GM23338 (cell line): Measurements from ENCODE around the gene SLC16A9. TPM values are rescaled to one million over a fixed set of nuclear protein-coding genes. Genes with fewer than 3 reads are reported as not detected.

Experiments
- ATAC-seq: fragments of 200-7000 bp; cut with Tn5 transposase; 3 replicates; pipeline ENCODE4 v1.9.1; 2020
- DNase-seq: peaks from one replicate; pipeline ENCODE4 v3.0.0-alpha.2; 2015; ENCODE audit warnings: low spot score
- H2AFZ ChIP-seq: fragments of 200-600 bp; sonication (generic); 2 replicates; pipeline ENCODE4 v1.8.0; 2016; ENCODE audit warnings: antibody characterized with exemption, mild to moderate bottlenecking, moderate library complexity
- H3F3A ChIP-seq: fragments of 200-600 bp; sonication (generic); replicated peaks from 2 replicates; pipeline ENCODE4 v1.8.0; 2017; ENCODE audit warnings: antibody characterized with exemption, mixed run types, low read depth
- H3K27ac ChIP-seq: fragments of 200-600 bp; sonication (generic); 2 replicates; pipeline ENCODE4 v1.6.1; 2016; ENCODE audit warnings: low read depth
- H3K27me3 ChIP-seq: fragments of 200-600 bp; sonication (generic); 2 replicates; pipeline ENCODE4 v1.8.0; 2016; ENCODE audit warnings: mild to moderate bottlenecking, mixed run types, moderate library complexity; ENCODE audit not compliant: insufficient read depth
- H3K36me3 ChIP-seq: fragments of 200-600 bp; sonication (generic); 2 replicates; pipeline ENCODE4 v1.8.0; 2016; ENCODE audit warnings: mild to moderate bottlenecking; ENCODE audit not compliant: insufficient read depth
- H3K4me1 ChIP-seq: fragments of 200-600 bp; sonication (generic); 2 replicates; pipeline ENCODE4 v1.8.0; 2016; ENCODE audit warnings: mild to moderate bottlenecking, moderate library complexity; ENCODE audit not compliant: insufficient read depth
- H3K4me2 ChIP-seq: fragments of 200-600 bp; sonication (generic); 2 replicates; pipeline ENCODE4 v1.7.1; 2017; ENCODE audit warnings: mixed run types
- H3K4me3 ChIP-seq: fragments of 200-600 bp; sonication (generic); 2 replicates; pipeline ENCODE4 v1.6.1; 2016; ENCODE audit warnings: mixed run types
- H3K79me2 ChIP-seq: fragments of 200-600 bp; sonication (generic); replicated peaks from 2 replicates; pipeline ENCODE4 v1.8.0; 2017; ENCODE audit warnings: mild to moderate bottlenecking; ENCODE audit not compliant: insufficient read depth
- H3K9me2 ChIP-seq: fragments of 200-600 bp; sonication (generic); 2 replicates; pipeline ENCODE4 v1.8.0; 2017; ENCODE audit not compliant: insufficient read depth
- H4K20me1 ChIP-seq: fragments of 200-600 bp; sonication (generic); replicated peaks from 2 replicates; pipeline ENCODE4 v1.8.0; 2017; ENCODE audit warnings: mild to moderate bottlenecking; ENCODE audit not compliant: insufficient read depth
- H3K27ac Mint-ChIP-seq: 2 replicates; pipeline ENCODE4 v1.8.0; 2020; ENCODE audit warnings: inconsistent platforms, mild to moderate bottlenecking, moderate library complexity, mixed read lengths
- H3K27me3 Mint-ChIP-seq: 3 replicates; pipeline ENCODE4 v1.8.0; 2022; ENCODE audit warnings: low read depth, mild to moderate bottlenecking, moderate library complexity, mixed read lengths, inconsistent platforms; ENCODE audit not compliant: insufficient read depth, poor library complexity
- H3K36me3 Mint-ChIP-seq: 3 replicates; pipeline ENCODE4 v1.8.0; 2021; ENCODE audit warnings: low read depth, mild to moderate bottlenecking, inconsistent platforms, moderate library complexity, mixed read lengths
- H3K4me1 Mint-ChIP-seq: 3 replicates; pipeline ENCODE4 v1.8.0; 2020; ENCODE audit warnings: mild to moderate bottlenecking, inconsistent platforms, mixed read lengths
- H3K4me3 Mint-ChIP-seq: 3 replicates; pipeline ENCODE4 v1.8.0; 2021; ENCODE audit warnings: moderate library complexity, mild to moderate bottlenecking, inconsistent platforms, mixed read lengths
- H3K9me3 Mint-ChIP-seq: 3 replicates; pipeline ENCODE4 v1.8.0; 2020; ENCODE audit warnings: moderate library complexity, mild to moderate bottlenecking, inconsistent platforms, mixed read lengths
- CREB1 ChIP-seq: fragments of 250-450 bp; sonication (Bioruptor Pico); IDR thresholded peaks from 2 replicates; pipeline ENCODE4 v1.5.0; 2020; ENCODE audit warnings: low read depth, mild to moderate bottlenecking, moderate library complexity
- EZH2 ChIP-seq: fragments of 200-600 bp; sonication (generic); IDR thresholded peaks from one replicate; pipeline ENCODE4 v1.8.0; 2017; ENCODE audit warnings: antibody characterized with exemption, mild to moderate bottlenecking, low read depth; ENCODE audit not compliant: unreplicated experiment
- EZH2phosphoT487 ChIP-seq: fragments of 200-600 bp; sonication (generic); IDR thresholded peaks from one replicate; pipeline ENCODE4 v1.8.1; 2018; ENCODE audit warnings: antibody characterized with exemption; ENCODE audit not compliant: unreplicated experiment
- JUNB ChIP-seq: IDR thresholded peaks from one replicate; pipeline ENCODE4 v1.6.1; 2016; ENCODE audit warnings: antibody characterized with exemption; ENCODE audit not compliant: unreplicated experiment
- POLR2AphosphoS5 ChIP-seq: IDR thresholded peaks from 2 replicates; pipeline ENCODE4 v1.6.1; 2016; ENCODE audit warnings: antibody characterized with exemption, low read depth
- ZNF331 ChIP-seq: fragments of 250-450 bp; sonication (Bioruptor Pico); IDR thresholded peaks from 2 replicates; pipeline ENCODE4 v1.5.0; 2020; ENCODE audit warnings: low read depth, mild to moderate bottlenecking, moderate library complexity
- polyA plus RNA-seq: library from polyadenylated mRNA; unstranded; fragments of >200 nt; fragmentation: Nextera tagmentation; extraction: Ambion mirVana; gene quantifications from 2 replicates; pipeline ENCODE4 v1.2.1, GENCODE V29; 2016
- total RNA-seq: library from RNA; depleted of rRNA; stranded (reverse); fragments of >200 nt; shearing (Covaris generic); gene quantifications from 2 replicates; pipeline ENCODE4 v1.2.3, GENCODE V29; 2014
- TF ChIP-seq, protein P1 (sequence below): IDR thresholded peaks from 2 replicates; pipeline ENCODE4 v1.6.1; 2016; ENCODE audit warnings: antibody characterized with exemption
- TF ChIP-seq, protein P2 (sequence below): IDR thresholded peaks from one replicate; pipeline ENCODE4 v1.6.1; 2018; ENCODE audit warnings: antibody characterized with exemption; ENCODE audit not compliant: unreplicated experiment
- TF ChIP-seq, protein P3 (sequence below): fragments of 250-450 bp; sonication (Bioruptor Pico); IDR thresholded peaks from 2 replicates; pipeline ENCODE4 v1.5.0; 2020; ENCODE audit warnings: mild to moderate bottlenecking, moderate library complexity

Gene SLC16A9
- total and polyA plus RNA-seq, 2 experiments from 2014 or later = 6.5 to 11.4 TPM

DNA sequence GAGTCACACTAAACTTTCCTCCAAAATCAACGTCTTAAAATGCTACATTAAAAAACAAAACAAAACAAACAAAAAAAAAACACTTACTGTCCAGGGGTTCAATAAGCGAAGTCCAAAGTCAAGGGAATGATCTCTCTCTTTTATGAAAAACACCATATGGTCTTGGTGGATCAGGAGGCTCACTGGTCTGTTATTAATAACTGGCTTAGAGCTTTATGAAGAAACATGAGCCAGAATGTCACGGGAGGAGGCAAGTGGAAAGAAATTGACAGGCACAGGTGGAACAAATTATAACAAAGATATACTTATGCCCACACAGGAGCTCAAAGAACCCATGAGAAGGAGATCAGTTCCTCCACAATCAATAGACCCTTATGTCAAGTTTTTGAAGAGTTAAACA, 43.6 kb upstream of the SLC16A9 start, which contains the start of gene MRLN:
MRLN (minus strand) TSS at position 189 of the 400 bp plus-strand sequence.
- DNase-seq (no peak), ATAC-seq (no peak)
- no peak within 1 kb of the TSS for H3K4me3 ChIP-seq
- TF ChIP-seq, protein P1, sequence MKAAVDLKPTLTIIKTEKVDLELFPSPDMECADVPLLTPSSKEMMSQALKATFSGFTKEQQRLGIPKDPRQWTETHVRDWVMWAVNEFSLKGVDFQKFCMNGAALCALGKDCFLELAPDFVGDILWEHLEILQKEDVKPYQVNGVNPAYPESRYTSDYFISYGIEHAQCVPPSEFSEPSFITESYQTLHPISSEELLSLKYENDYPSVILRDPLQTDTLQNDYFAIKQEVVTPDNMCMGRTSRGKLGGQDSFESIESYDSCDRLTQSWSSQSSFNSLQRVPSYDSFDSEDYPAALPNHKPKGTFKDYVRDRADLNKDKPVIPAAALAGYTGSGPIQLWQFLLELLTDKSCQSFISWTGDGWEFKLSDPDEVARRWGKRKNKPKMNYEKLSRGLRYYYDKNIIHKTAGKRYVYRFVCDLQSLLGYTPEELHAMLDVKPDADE = no peak
- TF ChIP-seq EZH2 (no peak), ZNF331 (no peak), JUNB (no peak), CREB1 (CRISPR knock-in tag) (no peak), POLR2AphosphoS5 (no peak)
- TF ChIP-seq, protein P2, sequence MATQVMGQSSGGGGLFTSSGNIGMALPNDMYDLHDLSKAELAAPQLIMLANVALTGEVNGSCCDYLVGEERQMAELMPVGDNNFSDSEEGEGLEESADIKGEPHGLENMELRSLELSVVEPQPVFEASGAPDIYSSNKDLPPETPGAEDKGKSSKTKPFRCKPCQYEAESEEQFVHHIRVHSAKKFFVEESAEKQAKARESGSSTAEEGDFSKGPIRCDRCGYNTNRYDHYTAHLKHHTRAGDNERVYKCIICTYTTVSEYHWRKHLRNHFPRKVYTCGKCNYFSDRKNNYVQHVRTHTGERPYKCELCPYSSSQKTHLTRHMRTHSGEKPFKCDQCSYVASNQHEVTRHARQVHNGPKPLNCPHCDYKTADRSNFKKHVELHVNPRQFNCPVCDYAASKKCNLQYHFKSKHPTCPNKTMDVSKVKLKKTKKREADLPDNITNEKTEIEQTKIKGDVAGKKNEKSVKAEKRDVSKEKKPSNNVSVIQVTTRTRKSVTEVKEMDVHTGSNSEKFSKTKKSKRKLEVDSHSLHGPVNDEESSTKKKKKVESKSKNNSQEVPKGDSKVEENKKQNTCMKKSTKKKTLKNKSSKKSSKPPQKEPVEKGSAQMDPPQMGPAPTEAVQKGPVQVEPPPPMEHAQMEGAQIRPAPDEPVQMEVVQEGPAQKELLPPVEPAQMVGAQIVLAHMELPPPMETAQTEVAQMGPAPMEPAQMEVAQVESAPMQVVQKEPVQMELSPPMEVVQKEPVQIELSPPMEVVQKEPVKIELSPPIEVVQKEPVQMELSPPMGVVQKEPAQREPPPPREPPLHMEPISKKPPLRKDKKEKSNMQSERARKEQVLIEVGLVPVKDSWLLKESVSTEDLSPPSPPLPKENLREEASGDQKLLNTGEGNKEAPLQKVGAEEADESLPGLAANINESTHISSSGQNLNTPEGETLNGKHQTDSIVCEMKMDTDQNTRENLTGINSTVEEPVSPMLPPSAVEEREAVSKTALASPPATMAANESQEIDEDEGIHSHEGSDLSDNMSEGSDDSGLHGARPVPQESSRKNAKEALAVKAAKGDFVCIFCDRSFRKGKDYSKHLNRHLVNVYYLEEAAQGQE = no peak
- no peaks in the 10 kb centered on the region for H3K9me2 ChIP-seq
- Mint-ChIP-seq H3K27me3 (peaks cover 7% of the 10 kb centered on the region), H3K9me3 (no peaks in the 10 kb centered on the region), H3K4me3 (no peak within 1 kb of the TSS), H3K27ac (no peak within 1 kb of the TSS), H3K36me3 (no peaks in the 10 kb centered on the region), H3K4me1 (peaks cover 5% of the 10 kb centered on the region; the same call in 2 of the 3 replicates)
- H3K27me3 ChIP-seq = no peaks in the 10 kb centered on the region
- H3K79me2 ChIP-seq = no peaks in the 10 kb centered on the region
- no peaks in the 10 kb centered on the region for H3K36me3 ChIP-seq
- H3K27ac ChIP-seq = no peak within 1 kb of the TSS
- no peak within 1 kb of the TSS for H2AFZ ChIP-seq
- H4K20me1 ChIP-seq = no peaks in the 10 kb centered on the region
- H3K4me2 ChIP-seq = no peak within 1 kb of the TSS
- H3F3A ChIP-seq = no peaks in the 10 kb centered on the region
- 0 out of 2 replicates have a peak, but pooled peaks cover 5% of the 10 kb centered on the region for H3K4me1 ChIP-seq

DNA sequence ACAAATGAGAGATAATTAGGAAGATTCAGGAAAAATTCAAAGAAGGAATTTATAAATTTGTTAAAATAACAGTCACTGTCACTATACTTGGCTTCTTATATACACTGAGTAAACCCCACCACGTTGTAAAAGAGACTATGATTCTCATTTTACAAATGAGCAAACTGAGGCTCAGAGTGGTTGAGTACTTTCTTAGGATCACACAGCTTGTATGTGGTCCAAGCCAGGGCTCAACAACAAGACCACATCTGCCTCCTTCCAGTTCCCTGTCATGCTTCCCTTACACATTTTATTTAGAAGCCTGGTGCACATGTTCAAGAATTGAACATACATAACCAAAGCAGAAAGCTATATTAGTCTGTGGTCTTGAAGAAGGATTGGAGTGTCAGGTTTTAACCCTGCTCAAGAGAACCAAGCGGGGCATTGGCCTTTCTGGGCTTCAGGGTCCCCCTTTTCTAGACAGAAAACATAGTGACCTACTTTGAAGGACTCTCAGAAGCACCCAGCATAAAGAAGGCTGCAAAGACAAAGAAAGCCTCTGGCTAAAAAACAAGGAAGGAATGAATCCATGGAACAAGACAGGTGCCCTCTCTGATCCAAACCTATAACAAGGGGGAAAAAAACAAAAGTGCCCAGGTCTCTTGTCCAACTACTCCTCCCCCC, 42.8 kb upstream of the SLC16A9 start:
- H4K20me1 ChIP-seq = no peaks in the 10 kb centered on the region
- H3K27me3 ChIP-seq = no peaks in the 10 kb centered on the region
- H3F3A ChIP-seq = no peaks in the 10 kb centered on the region
- no peaks in the 10 kb centered on the region for H3K9me2 ChIP-seq
- no peak overlapping the region for H2AFZ ChIP-seq
- Mint-ChIP-seq H3K4me1 (peaks cover 3% of the 10 kb centered on the region; the same call in 2 of the 3 replicates), H3K4me3 (no peak overlapping the region), H3K9me3 (no peaks in the 10 kb centered on the region), H3K36me3 (no peaks in the 10 kb centered on the region), H3K27ac (no peak overlapping the region), H3K27me3 (peaks cover 7% of the 10 kb centered on the region)
- H3K4me2 ChIP-seq = no peak overlapping the region
- H3K4me1 ChIP-seq = 0 out of 2 replicates have a peak, but pooled peaks cover 3% of the 10 kb centered on the region
- DNase-seq = no peak
- no peak overlapping the region for H3K27ac ChIP-seq
- ATAC-seq = no peak
- H3K36me3 ChIP-seq = no peaks in the 10 kb centered on the region
- no peaks in the 10 kb centered on the region for H3K79me2 ChIP-seq
- H3K4me3 ChIP-seq = no peak overlapping the region
- no peak for TF ChIP-seq EZH2phosphoT487
- TF ChIP-seq, protein P3, sequence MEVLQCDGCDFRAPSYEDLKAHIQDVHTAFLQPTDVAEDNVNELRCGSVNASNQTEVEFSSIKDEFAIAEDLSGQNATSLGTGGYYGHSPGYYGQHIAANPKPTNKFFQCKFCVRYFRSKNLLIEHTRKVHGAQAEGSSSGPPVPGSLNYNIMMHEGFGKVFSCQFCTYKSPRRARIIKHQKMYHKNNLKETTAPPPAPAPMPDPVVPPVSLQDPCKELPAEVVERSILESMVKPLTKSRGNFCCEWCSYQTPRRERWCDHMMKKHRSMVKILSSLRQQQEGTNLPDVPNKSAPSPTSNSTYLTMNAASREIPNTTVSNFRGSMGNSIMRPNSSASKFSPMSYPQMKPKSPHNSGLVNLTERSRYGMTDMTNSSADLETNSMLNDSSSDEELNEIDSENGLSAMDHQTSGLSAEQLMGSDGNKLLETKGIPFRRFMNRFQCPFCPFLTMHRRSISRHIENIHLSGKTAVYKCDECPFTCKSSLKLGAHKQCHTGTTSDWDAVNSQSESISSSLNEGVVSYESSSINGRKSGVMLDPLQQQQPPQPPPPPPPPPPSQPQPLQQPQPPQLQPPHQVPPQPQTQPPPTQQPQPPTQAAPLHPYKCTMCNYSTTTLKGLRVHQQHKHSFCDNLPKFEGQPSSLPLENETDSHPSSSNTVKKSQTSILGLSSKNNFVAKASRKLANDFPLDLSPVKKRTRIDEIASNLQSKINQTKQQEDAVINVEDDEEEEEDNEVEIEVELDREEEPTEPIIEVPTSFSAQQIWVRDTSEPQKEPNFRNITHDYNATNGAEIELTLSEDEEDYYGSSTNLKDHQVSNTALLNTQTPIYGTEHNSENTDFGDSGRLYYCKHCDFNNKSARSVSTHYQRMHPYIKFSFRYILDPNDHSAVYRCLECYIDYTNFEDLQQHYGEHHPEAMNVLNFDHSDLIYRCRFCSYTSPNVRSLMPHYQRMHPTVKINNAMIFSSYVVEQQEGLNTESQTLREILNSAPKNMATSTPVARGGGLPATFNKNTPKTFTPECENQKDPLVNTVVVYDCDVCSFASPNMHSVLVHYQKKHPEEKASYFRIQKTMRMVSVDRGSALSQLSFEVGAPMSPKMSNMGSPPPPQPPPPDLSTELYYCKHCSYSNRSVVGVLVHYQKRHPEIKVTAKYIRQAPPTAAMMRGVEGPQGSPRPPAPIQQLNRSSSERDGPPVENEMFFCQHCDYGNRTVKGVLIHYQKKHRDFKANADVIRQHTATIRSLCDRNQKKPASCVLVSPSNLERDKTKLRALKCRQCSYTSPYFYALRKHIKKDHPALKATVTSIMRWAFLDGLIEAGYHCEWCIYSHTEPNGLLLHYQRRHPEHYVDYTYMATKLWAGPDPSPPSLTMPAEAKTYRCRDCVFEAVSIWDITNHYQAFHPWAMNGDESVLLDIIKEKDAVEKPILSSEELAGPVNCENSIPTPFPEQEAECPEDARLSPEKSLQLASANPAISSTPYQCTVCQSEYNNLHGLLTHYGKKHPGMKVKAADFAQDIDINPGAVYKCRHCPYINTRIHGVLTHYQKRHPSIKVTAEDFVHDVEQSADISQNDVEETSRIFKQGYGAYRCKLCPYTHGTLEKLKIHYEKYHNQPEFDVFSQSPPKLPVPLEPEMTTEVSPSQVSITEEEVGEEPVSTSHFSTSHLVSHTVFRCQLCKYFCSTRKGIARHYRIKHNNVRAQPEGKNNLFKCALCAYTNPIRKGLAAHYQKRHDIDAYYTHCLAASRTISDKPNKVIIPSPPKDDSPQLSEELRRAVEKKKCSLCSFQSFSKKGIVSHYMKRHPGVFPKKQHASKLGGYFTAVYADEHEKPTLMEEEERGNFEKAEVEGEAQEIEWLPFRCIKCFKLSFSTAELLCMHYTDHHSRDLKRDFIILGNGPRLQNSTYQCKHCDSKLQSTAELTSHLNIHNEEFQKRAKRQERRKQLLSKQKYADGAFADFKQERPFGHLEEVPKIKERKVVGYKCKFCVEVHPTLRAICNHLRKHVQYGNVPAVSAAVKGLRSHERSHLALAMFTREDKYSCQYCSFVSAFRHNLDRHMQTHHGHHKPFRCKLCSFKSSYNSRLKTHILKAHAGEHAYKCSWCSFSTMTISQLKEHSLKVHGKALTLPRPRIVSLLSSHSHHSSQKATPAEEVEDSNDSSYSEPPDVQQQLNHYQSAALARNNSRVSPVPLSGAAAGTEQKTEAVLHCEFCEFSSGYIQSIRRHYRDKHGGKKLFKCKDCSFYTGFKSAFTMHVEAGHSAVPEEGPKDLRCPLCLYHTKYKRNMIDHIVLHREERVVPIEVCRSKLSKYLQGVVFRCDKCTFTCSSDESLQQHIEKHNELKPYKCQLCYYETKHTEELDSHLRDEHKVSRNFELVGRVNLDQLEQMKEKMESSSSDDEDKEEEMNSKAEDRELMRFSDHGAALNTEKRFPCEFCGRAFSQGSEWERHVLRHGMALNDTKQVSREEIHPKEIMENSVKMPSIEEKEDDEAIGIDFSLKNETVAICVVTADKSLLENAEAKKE (CRISPR knock-in tag) = no peak
- TF ChIP-seq ZNF331 = no peak
- no peak for TF ChIP-seq EZH2
